Lung (tissue), 12 donors: ENCODE data around the gene FXYD5. TPM values are rescaled to one million over a fixed set of nuclear protein-coding genes. Genes with fewer than 3 reads are reported as not detected.
A peak's percentile ranks its signal among the peaks of the same experiment; 100 is the strongest.

ENCODE experiments used
- ATAC-seq: fragments of 200-7000 bp; cut with Tn5 transposase; one replicate; pipeline ENCODE4 v1.9.1; 2020; ENCODE audit warnings: moderate number of reproducible peaks; ENCODE audit not compliant: insufficient read depth, low FRiP score
- DNase-seq, 3 donors: peaks; one replicate each; pipeline ENCODE4 v3.0.0-alpha.2; 2013 to 2017
- H3K27ac ChIP-seq, 2 donors: one replicate each; pipeline ENCODE4 v1.5.1; 2013; ENCODE audit warnings: mild to moderate bottlenecking in 2 of 2, moderate library complexity in 2 of 2, control low read depth in 1 of 2, inconsistent platforms in 1 of 2, low read depth in 1 of 2, low read length in 1 of 2
- H3K27me3 ChIP-seq, 3 donors: one replicate each; pipeline ENCODE4 v1.5.1; 2013; ENCODE audit warnings: low read length in 2 of 3; ENCODE audit not compliant: control insufficient read depth in 3 of 3, insufficient read depth in 3 of 3
- H3K36me3 ChIP-seq, 4 donors: one replicate each; pipeline ENCODE4 v1.5.1; 2013; ENCODE audit warnings: low read length in 4 of 4, mild to moderate bottlenecking in 1 of 4, moderate library complexity in 1 of 4; ENCODE audit not compliant: control insufficient read depth in 4 of 4, insufficient read depth in 4 of 4
- H3K4me1 ChIP-seq, 5 donors: one replicate each; pipeline ENCODE4 v1.5.1; 2013; ENCODE audit warnings: low read length in 5 of 5, mild to moderate bottlenecking in 2 of 5, moderate library complexity in 1 of 5; ENCODE audit not compliant: control insufficient read depth in 5 of 5, insufficient read depth in 5 of 5
- H3K4me3 ChIP-seq: one replicate; pipeline ENCODE4 v1.5.1; 2013; ENCODE audit warnings: mild to moderate bottlenecking, control low read depth, moderate library complexity
- H3K9ac ChIP-seq, 2 donors: one replicate each; pipeline ENCODE4 v1.5.1; 2013; ENCODE audit warnings: low read length in 2 of 2, control low read depth in 1 of 2; ENCODE audit not compliant: insufficient read depth in 1 of 2
- H3K9me3 ChIP-seq, 4 donors: one replicate each; pipeline ENCODE4 v1.5.1; 2013; ENCODE audit warnings: low read length in 3 of 4, mild to moderate bottlenecking in 1 of 4, moderate library complexity in 1 of 4; ENCODE audit not compliant: control insufficient read depth in 4 of 4, insufficient read depth in 3 of 4
- CTCF ChIP-seq: IDR thresholded peaks from 2 replicates; pipeline ENCODE4 v1.5.1; 2012; ENCODE audit warnings: mild to moderate bottlenecking; ENCODE audit errors: control extremely low read depth, extremely low read depth
- WGBS, 2 donors: extraction: QIAGEN DNeasy Blood & Tissue Kit; methylation state at CpG; one replicate each; pipeline ENCODE4 v1.1.7; 2013; 5-methylcytosine and 5-hydroxymethylcytosine counted together
- polyA plus RNA-seq, 2 donors: library from polyadenylated mRNA; stranded (reverse); fragments of 200-250 nt; gene quantifications; one replicate each; pipeline ENCODE4 v1.2.1, GENCODE V29; 2013
- total RNA-seq, 2 donors: library from RNA; depleted of rRNA in 1 of 2; stranded (reverse); fragments of >200 nt in 1 of 2; gene quantifications; one replicate each; pipeline ENCODE4 v1.2.1, GENCODE V29; 2014 to 2021
- donor health status: control.
- donor health status: control.
- donor health status: Bipolar disorder and iron deficiency.
- donor health status: healthy.
- donor health status: DM: yes; HTN: yes; CAD: no.

The FXYD5 gene
- total and polyA plus RNA-seq, 4 donors, result 9.9 to 203 (median 138) TPM

- peak in 2 of 3 donors; percentile 27 to 39 for DNase-seq
- no peak overlapping the region for H3K4me3 ChIP-seq
- H3K9ac ChIP-seq, result no peak overlapping the region
- peaks cover 5 to 42% (median 12%) of the 10 kb centered on the region in 5 donors for H3K4me1 ChIP-seq
- no peak for ATAC-seq
- 14 to 21% methylated on average over 21 of the region's 21 CpGs for WGBS, 2 donors
- no peak for TF ChIP-seq CTCF
- H3K9me3 ChIP-seq, result no peaks in the 10 kb centered on the region
- H3K27me3 ChIP-seq, result peaks cover 0 to 12% (median 2%) of the 10 kb centered on the region in 3 donors
- peaks cover 0 to 3% (median 0%) of the 10 kb centered on the region in 4 donors for H3K36me3 ChIP-seq
- H3K27ac ChIP-seq, result no peak overlapping the region
Measured at GRCh38 chr19:35141837-35142605, 12.5 kb upstream of the FXYD5 start.

GRCh38 chr19:35142606-35143230 is 11.8 kb upstream of the FXYD5 start:
- ATAC-seq (no peak), DNase-seq (peak in 2 of 3 donors; percentile 53 to 64)
- H3K27me3 ChIP-seq, result peaks cover 0 to 12% (median 2%) of the 10 kb centered on the region in 3 donors
- H3K9ac ChIP-seq, result no peak overlapping the region
- H3K27ac ChIP-seq, result no peak overlapping the region
- H3K9me3 ChIP-seq, result no peaks in the 10 kb centered on the region
- TF ChIP-seq CTCF, result no peak
- H3K36me3 ChIP-seq, result peaks cover 0 to 3% (median 0%) of the 10 kb centered on the region in 4 donors
- H3K4me1 ChIP-seq, result peaks cover 5 to 42% (median 10%) of the 10 kb centered on the region in 5 donors
- 2 to 11% methylated on average over 27 to 45 of the region's 46 CpGs for WGBS, 2 donors
- H3K4me3 ChIP-seq, result no peak overlapping the region

- H3K4me3 ChIP-seq, result no peak within 1 kb of the TSS
- DNase-seq, result peak in 1 of 3 donors; percentile 29
- H3K27ac ChIP-seq, result no peak within 1 kb of the TSS
- TF ChIP-seq CTCF, result no peak
- peaks cover 4 to 38% (median 8%) of the 10 kb centered on the region in 5 donors for H3K4me1 ChIP-seq
- H3K9ac ChIP-seq, result no peak within 1 kb of the TSS
- no peaks in the 10 kb centered on the region for H3K9me3 ChIP-seq
- peaks cover 0 to 3% (median 0%) of the 10 kb centered on the region in 4 donors for H3K36me3 ChIP-seq
- no peak for ATAC-seq
- H3K27me3 ChIP-seq, result peaks cover 0 to 12% (median 2%) of the 10 kb centered on the region in 3 donors
- 5 to 8% methylated on average over 30 to 31 of the region's 31 CpGs for WGBS, 2 donors
Measured at GRCh38 chr19:35143231-35143715, 11.3 kb upstream of the FXYD5 start, which contains the start of gene FXYD7. Gene FXYD7 (plus strand): TSS chr19:35143255. CDS start chr19:35143334, 79 bp downstream.
